IPS-18a (cell line): ENCODE measurements around the gene TEX261.

Source experiments
- H3K27ac ChIP-seq: one replicate; pipeline ENCODE4 v1.5.1; 2013; ENCODE audit warnings: low read length
- H3K27me3 ChIP-seq: one replicate; pipeline ENCODE4 v1.6.1; 2013; ENCODE audit warnings: mild to moderate bottlenecking, low read length; ENCODE audit not compliant: control insufficient read depth, insufficient read depth
- H3K36me3 ChIP-seq: one replicate; pipeline ENCODE4 v1.6.1; 2013; ENCODE audit warnings: low read depth, low read length; ENCODE audit not compliant: control insufficient read depth
- H3K4me1 ChIP-seq: one replicate; pipeline ENCODE4 v1.6.1; 2013; ENCODE audit warnings: low read depth, low read length; ENCODE audit not compliant: control insufficient read depth
- H3K4me3 ChIP-seq: one replicate; pipeline ENCODE4 v1.5.1; 2013; ENCODE audit warnings: low read length
- H3K9ac ChIP-seq: one replicate; pipeline ENCODE4 v1.6.1; 2013; ENCODE audit warnings: mild to moderate bottlenecking, low read length, moderate library complexity
- H3K9me3 ChIP-seq: one replicate; pipeline ENCODE4 v1.6.1; 2013; ENCODE audit warnings: low read depth, low read length; ENCODE audit not compliant: control insufficient read depth

TEX261 gene

GRCh38 chr2:70977605-70978205 lies 17.0 kb downstream of the TEX261 start:
- Histone ChIP-seq H3K36me3 (no peaks in the 10 kb centered on the region), H3K9me3 (no peaks in the 10 kb centered on the region), H3K4me3 (peak overlapping the region; percentile 75), H3K4me1 (peaks cover 11% of the 10 kb centered on the region), H3K9ac (peak overlapping the region; percentile 21), H3K27me3 (peaks cover 25% of the 10 kb centered on the region), H3K27ac (no peak overlapping the region)

GRCh38 chr2:70975237-70975636 lies 19.4 kb downstream of the TEX261 start:
- H3K9me3 ChIP-seq: no peaks in the 10 kb centered on the region
- no peak overlapping the region for H3K27ac ChIP-seq
- H3K36me3 ChIP-seq: no peaks in the 10 kb centered on the region
- no peak overlapping the region for H3K9ac ChIP-seq
- H3K4me3 ChIP-seq: no peak overlapping the region
- H3K27me3 ChIP-seq: peaks cover 35% of the 10 kb centered on the region
- peaks cover 11% of the 10 kb centered on the region for H3K4me1 ChIP-seq

- Histone ChIP-seq H3K27me3 (peaks cover 38% of the 10 kb centered on the region), H3K36me3 (no peaks in the 10 kb centered on the region), H3K27ac (no peak overlapping the region), H3K9me3 (no peaks in the 10 kb centered on the region), H3K9ac (no peak overlapping the region), H3K4me3 (no peak overlapping the region), H3K4me1 (peaks cover 11% of the 10 kb centered on the region)
These were observed 20.1 kb downstream of the TEX261 start for GRCh38 chr2:70974592-70974991.

- Histone ChIP-seq H3K9me3 (no peaks in the 10 kb centered on the region), H3K27ac (no peak overlapping the region), H3K4me3 (no peak overlapping the region), H3K4me1 (no peaks in the 10 kb centered on the region), H3K36me3 (no peaks in the 10 kb centered on the region), H3K9ac (no peak overlapping the region), H3K27me3 (peaks cover 80% of the 10 kb centered on the region)
These were observed 27.5 kb downstream of the TEX261 start for GRCh38 chr2:70967189-70967588.

GRCh38 chr2:70966681-70967080 lies 28.0 kb downstream of the TEX261 start:
- Histone ChIP-seq H3K27me3 (peaks cover 77% of the 10 kb centered on the region), H3K36me3 (no peaks in the 10 kb centered on the region), H3K4me3 (no peak overlapping the region), H3K9ac (no peak overlapping the region), H3K9me3 (no peaks in the 10 kb centered on the region), H3K27ac (no peak overlapping the region), H3K4me1 (no peaks in the 10 kb centered on the region)

GRCh38 chr2:70965506-70965905 lies 29.2 kb downstream of the TEX261 start:
- no peaks in the 10 kb centered on the region for H3K36me3 ChIP-seq
- peak overlapping the region; percentile 49 for H3K4me3 ChIP-seq
- H3K9ac ChIP-seq: no peak overlapping the region
- no peak overlapping the region for H3K27ac ChIP-seq
- no peaks in the 10 kb centered on the region for H3K9me3 ChIP-seq
- no peaks in the 10 kb centered on the region for H3K4me1 ChIP-seq
- peaks cover 71% of the 10 kb centered on the region for H3K27me3 ChIP-seq

GRCh38 chr2:70964596-70965386 lies 29.9 kb downstream of the TEX261 start:
- peak overlapping the region; percentile 49 for H3K4me3 ChIP-seq
- H3K4me1 ChIP-seq: no peaks in the 10 kb centered on the region
- H3K27ac ChIP-seq: no peak overlapping the region
- H3K9me3 ChIP-seq: no peaks in the 10 kb centered on the region
- H3K27me3 ChIP-seq: peaks cover 66% of the 10 kb centered on the region
- H3K36me3 ChIP-seq: no peaks in the 10 kb centered on the region
- H3K9ac ChIP-seq: no peak overlapping the region

- Histone ChIP-seq H3K4me3 (no peak overlapping the region), H3K9ac (no peak overlapping the region), H3K4me1 (no peaks in the 10 kb centered on the region), H3K9me3 (no peaks in the 10 kb centered on the region), H3K27ac (no peak overlapping the region), H3K27me3 (peaks cover 60% of the 10 kb centered on the region), H3K36me3 (no peaks in the 10 kb centered on the region)
These were observed 30.5 kb downstream of the TEX261 start for GRCh38 chr2:70964133-70964532.

GRCh38 chr2:70962885-70963878 lies 31.5 kb downstream of the TEX261 start:
- Histone ChIP-seq H3K9me3 (no peaks in the 10 kb centered on the region), H3K4me1 (no peaks in the 10 kb centered on the region), H3K4me3 (no peak overlapping the region), H3K36me3 (no peaks in the 10 kb centered on the region), H3K27ac (no peak overlapping the region), H3K9ac (no peak overlapping the region), H3K27me3 (peaks cover 59% of the 10 kb centered on the region)

GRCh38 chr2:70962211-70962884 lies 32.3 kb downstream of the TEX261 start:
- Histone ChIP-seq H3K4me1 (no peaks in the 10 kb centered on the region), H3K36me3 (no peaks in the 10 kb centered on the region), H3K9me3 (no peaks in the 10 kb centered on the region), H3K9ac (no peak overlapping the region), H3K27ac (no peak overlapping the region), H3K27me3 (peaks cover 52% of the 10 kb centered on the region), H3K4me3 (no peak overlapping the region)

- Histone ChIP-seq H3K9me3 (no peaks in the 10 kb centered on the region), H3K36me3 (no peaks in the 10 kb centered on the region), H3K4me3 (no peak overlapping the region), H3K4me1 (no peaks in the 10 kb centered on the region), H3K27me3 (peaks cover 45% of the 10 kb centered on the region), H3K27ac (no peak overlapping the region), H3K9ac (no peak overlapping the region)
These were observed 33.1 kb downstream of the TEX261 start for GRCh38 chr2:70961648-70961994.
